IMR-90 (cell line): Measurements from ENCODE around the gene TMEM253. TPM values are rescaled to one million over a fixed set of nuclear protein-coding genes. Genes with fewer than 3 reads are reported as not detected.

ENCODE experiments used
- ATAC-seq: fragments of 200-7000 bp; cut with Tn5 transposase; 2 replicates; pipeline ENCODE4 v1.9.1; 2020; ENCODE audit warnings: low read depth, mild to moderate bottlenecking, moderate library complexity
- BruUV-seq: library from RNA; stranded (reverse); fragments of 400-500 nt; replicated peaks from 2 replicates; lab custom pipeline; 2021; lab: Mats Ljungman, UMichigan
- CTCF ChIA-PET: fragments of 300-600 bp; formaldehyde crosslinking; extraction: SDS; loops from one replicate; lab custom pipeline; 2021; ENCODE audit warnings: antibody characterized with exemption; lab: Yijun Ruan, JAX
- POLR2A ChIA-PET: fragments of 300-600 bp; sonication (Branson Sonifier 250); formaldehyde crosslinking; loops from one replicate; lab custom pipeline; 2022; ENCODE audit warnings: antibody characterized with exemption; ENCODE audit not compliant: unreplicated experiment; lab: Charles Lee
- DNase-seq: peaks from one replicate; pipeline ENCODE4 v3.0.0; 2013
- H2AFZ ChIP-seq: replicated peaks from 2 replicates; pipeline ENCODE3; 2013; ENCODE audit warnings: low read length, mild to moderate bottlenecking; ENCODE audit not compliant: poor library complexity
- H2AK5ac ChIP-seq: 2 replicates; pipeline ENCODE4 v1.6.1; 2013; ENCODE audit warnings: low read depth, low read length, inconsistent platforms
- H2AK9ac ChIP-seq: replicated peaks from 2 replicates; pipeline ENCODE3; 2013; ENCODE audit warnings: mild to moderate bottlenecking, low read depth, low read length, moderate library complexity; ENCODE audit not compliant: poor library complexity
- H2BK120ac ChIP-seq: 2 replicates; pipeline ENCODE4 v1.6.1; 2013; ENCODE audit warnings: low read depth, low read length, inconsistent platforms
- H2BK15ac ChIP-seq: 3 replicates; pipeline ENCODE4 v1.6.1; 2013; ENCODE audit warnings: low read depth, low read length, inconsistent platforms
- H2BK20ac ChIP-seq: 2 replicates; pipeline ENCODE4 v1.6.1; 2013; ENCODE audit warnings: low read depth, mild to moderate bottlenecking, inconsistent platforms, low read length, moderate library complexity
- H2BK5ac ChIP-seq: 2 replicates; pipeline ENCODE4 v1.6.1; 2013; ENCODE audit warnings: mild to moderate bottlenecking, low read depth, low read length, inconsistent platforms; ENCODE audit not compliant: poor library complexity, severe bottlenecking
- H3K14ac ChIP-seq: replicated peaks from 2 replicates; pipeline ENCODE4 v1.6.1; 2013; ENCODE audit warnings: low read depth, low read length, inconsistent platforms
- H3K18ac ChIP-seq: 2 replicates; pipeline ENCODE4 v1.6.1; 2013; ENCODE audit warnings: low read depth, low read length, control low read depth
- H3K23ac ChIP-seq: 2 replicates; pipeline ENCODE4 v1.6.1; 2013; ENCODE audit warnings: low read depth, low read length, inconsistent platforms
- H3K27ac ChIP-seq: 2 replicates; pipeline ENCODE4 v1.5.1; 2013; ENCODE audit warnings: mild to moderate bottlenecking, control low read depth, low read length; ENCODE audit not compliant: insufficient read depth
- H3K27me3 ChIP-seq: 2 replicates; pipeline ENCODE4 v1.6.1; 2013; ENCODE audit warnings: low read length; ENCODE audit not compliant: control insufficient read depth, insufficient read depth
- H3K36me3 ChIP-seq: 2 replicates; pipeline ENCODE4 v1.6.1; 2013; ENCODE audit warnings: low read length, mixed read lengths; ENCODE audit not compliant: control insufficient read depth, insufficient read depth
- H3K4ac ChIP-seq: 2 replicates; pipeline ENCODE4 v1.6.1; 2013; ENCODE audit warnings: low read depth, low read length, inconsistent platforms
- H3K4me1 ChIP-seq: 2 replicates; pipeline ENCODE4 v1.6.1; 2013; ENCODE audit warnings: low read length, mixed read lengths; ENCODE audit not compliant: control insufficient read depth, insufficient read depth
- H3K4me2 ChIP-seq: 2 replicates; pipeline ENCODE4 v1.6.1; 2013; ENCODE audit warnings: low read depth, mild to moderate bottlenecking, control low read depth, low read length, moderate library complexity
- H3K4me3 ChIP-seq: 2 replicates; pipeline ENCODE4 v1.5.1; 2013; ENCODE audit warnings: low read depth, mild to moderate bottlenecking, control low read depth, low read length, moderate library complexity; ENCODE audit not compliant: insufficient read depth
- H3K56ac ChIP-seq: 2 replicates; pipeline ENCODE4 v1.6.1; 2013; ENCODE audit warnings: low read length, inconsistent platforms; ENCODE audit not compliant: insufficient read depth; ENCODE audit errors: extremely low read depth
- H3K79me1 ChIP-seq, 2 experiments: 2 replicates each; pipeline ENCODE4 v1.6.1; 2013; ENCODE audit warnings: low read length in 2 of 2, inconsistent platforms in 1 of 2, low read depth in 1 of 2
- H3K9ac ChIP-seq: 2 replicates; pipeline ENCODE4 v1.6.1; 2013; ENCODE audit warnings: low read depth, low read length, control low read depth
- H3K9me1 ChIP-seq: 2 replicates; pipeline ENCODE4 v1.6.1; 2013; ENCODE audit warnings: low read length, inconsistent platforms; ENCODE audit not compliant: insufficient read depth
- H3K9me3 ChIP-seq: 2 replicates; pipeline ENCODE4 v1.6.1; 2013; ENCODE audit warnings: low read length; ENCODE audit not compliant: control insufficient read depth, insufficient read depth
- H4K20me1 ChIP-seq: 2 replicates; pipeline ENCODE4 v1.6.1; 2013; ENCODE audit warnings: low read length, inconsistent platforms; ENCODE audit not compliant: insufficient read depth
- H4K5ac ChIP-seq: 2 replicates; pipeline ENCODE4 v1.6.1; 2013; ENCODE audit warnings: mild to moderate bottlenecking, low read depth, low read length, control low read depth
- H4K8ac ChIP-seq, 2 experiments: 2 replicates each; pipeline ENCODE4 v1.6.1; 2013; ENCODE audit warnings: low read depth in 2 of 2, low read length in 2 of 2, control low read depth in 1 of 2, inconsistent platforms in 1 of 2
- H4K91ac ChIP-seq: 2 replicates; pipeline ENCODE4 v1.6.1; 2013; ENCODE audit warnings: low read depth, low read length, inconsistent platforms; ENCODE audit not compliant: insufficient read depth
- BHLHE40 ChIP-seq: fragments of 150-350 bp; IDR thresholded peaks from 2 replicates; pipeline ENCODE4 v1.6.1; 2016; ENCODE audit warnings: mild to moderate bottlenecking, low read depth, low read length
- CHD1 ChIP-seq: IDR thresholded peaks from 2 replicates; pipeline ENCODE4 v1.6.1; 2012; ENCODE audit warnings: low read depth, low read length, improper control_type of control experiment
- FOS ChIP-seq: fragments of 150-350 bp; IDR thresholded peaks from 2 replicates; pipeline ENCODE4 v1.6.1; 2016; ENCODE audit warnings: low read depth, low read length
- MAFK ChIP-seq: IDR thresholded peaks from 2 replicates; pipeline ENCODE4 v1.6.1; 2012; ENCODE audit warnings: low read depth, low read length, improper control_type of control experiment
- MAZ ChIP-seq: IDR thresholded peaks from 2 replicates; pipeline ENCODE4 v1.6.1; 2012; ENCODE audit warnings: low read depth, mild to moderate bottlenecking, low read length, improper control_type of control experiment, moderate library complexity, borderline replicate concordance
- MXI1 ChIP-seq: IDR thresholded peaks from 2 replicates; pipeline ENCODE4 v1.6.1; 2012; ENCODE audit warnings: low read depth, mild to moderate bottlenecking, low read length, moderate library complexity, borderline replicate concordance
- NFE2L2 ChIP-seq: fragments of 150-350 bp; IDR thresholded peaks from 2 replicates; pipeline ENCODE4 v1.6.1; 2016; ENCODE audit warnings: low read depth, mild to moderate bottlenecking, low read length
- POLR2A ChIP-seq: IDR thresholded peaks from 2 replicates; pipeline ENCODE4 v1.6.1; 2012; ENCODE audit warnings: mild to moderate bottlenecking, low read depth, low read length
- RAD21 ChIP-seq: IDR thresholded peaks from 2 replicates; pipeline ENCODE4 v1.6.1; 2012; ENCODE audit warnings: low read length, improper control_type of control experiment
- RCOR1 ChIP-seq: IDR thresholded peaks from 2 replicates; pipeline ENCODE4 v1.6.1; 2012; ENCODE audit warnings: mild to moderate bottlenecking, low read length, improper control_type of control experiment; ENCODE audit not compliant: insufficient replicate concordance
- SMC3 ChIP-seq: fragments of 150-350 bp; IDR thresholded peaks from 2 replicates; pipeline ENCODE4 v1.6.1; 2016; ENCODE audit warnings: low read depth, mild to moderate bottlenecking, antibody characterized with exemption, low read length, moderate library complexity
- WGBS, 2 experiments: methylation state at CpG; one replicate each; pipeline versions ENCODE4 v1.1.5 to v1.1.7; 2013; ENCODE audit warnings: missing lambda C conversion rate in 2 of 2; ENCODE audit not compliant: insufficient read length in 1 of 2; ENCODE audit errors: extremely low coverage in 2 of 2; 5-methylcytosine and 5-hydroxymethylcytosine counted together
- dilution Hi-C: fragments of 300-500 bp; cut with HindIII; formaldehyde crosslinking; loops from one replicate; pipeline ENCODE4 v1.14.3; 2018; ENCODE audit warnings: low sequenced_read_pairs; ENCODE audit not compliant: unreplicated experiment
- in situ Hi-C: fragments of 300-500 bp; cut with MboI; formaldehyde crosslinking; loops from 3 replicates; pipeline ENCODE4 v1.14.3; 2019; ENCODE audit warnings: low sequenced_read_pairs, inconsistent platforms, mixed read lengths
- intact Hi-C: fragments of 100-400 bp; cut with micrococcal nuclease; formaldehyde crosslinking; loops from 2 replicates; pipeline ENCODE4 v1.10.0; 2022
- polyA plus RNA-seq, 3 experiments: library from polyadenylated mRNA; depleted of rRNA; stranded (reverse); fragments of >200 nt; gene quantifications; 2 replicates each; pipeline ENCODE4 v1.2.3, GENCODE V29; 2012; ENCODE audit warnings: low replicate concordance in 1 of 3
- total RNA-seq: library from RNA; depleted of rRNA; stranded (reverse); fragments of >200 nt; gene quantifications from 2 replicates; pipeline ENCODE4 v1.2.3, GENCODE V29; 2012
- TF ChIP-seq, protein P1 (sequence below): conservative IDR thresholded peaks from 2 replicates; pipeline ENCODE4 v1.5.1; 2012; ENCODE audit warnings: mild to moderate bottlenecking, low read depth, low read length, improper control_type of control experiment
- TF ChIP-seq, protein P2 (sequence below): fragments of 150-350 bp; IDR thresholded peaks from 2 replicates; pipeline ENCODE4 v1.6.1; 2017; ENCODE audit warnings: mild to moderate bottlenecking, antibody characterized with exemption, low read length, low read depth
- TF ChIP-seq, protein P3 (sequence below): fragments of 150-350 bp; IDR thresholded peaks from 2 replicates; pipeline ENCODE4 v1.6.1; 2016; ENCODE audit warnings: low read depth, mild to moderate bottlenecking, low read length, moderate library complexity, borderline replicate concordance

The TMEM253 gene
- total and polyA plus RNA-seq, 2 of the 4 experiments (the other 2 are of a cell fraction) = 0.07 TPM; not detected in 1

DNA sequence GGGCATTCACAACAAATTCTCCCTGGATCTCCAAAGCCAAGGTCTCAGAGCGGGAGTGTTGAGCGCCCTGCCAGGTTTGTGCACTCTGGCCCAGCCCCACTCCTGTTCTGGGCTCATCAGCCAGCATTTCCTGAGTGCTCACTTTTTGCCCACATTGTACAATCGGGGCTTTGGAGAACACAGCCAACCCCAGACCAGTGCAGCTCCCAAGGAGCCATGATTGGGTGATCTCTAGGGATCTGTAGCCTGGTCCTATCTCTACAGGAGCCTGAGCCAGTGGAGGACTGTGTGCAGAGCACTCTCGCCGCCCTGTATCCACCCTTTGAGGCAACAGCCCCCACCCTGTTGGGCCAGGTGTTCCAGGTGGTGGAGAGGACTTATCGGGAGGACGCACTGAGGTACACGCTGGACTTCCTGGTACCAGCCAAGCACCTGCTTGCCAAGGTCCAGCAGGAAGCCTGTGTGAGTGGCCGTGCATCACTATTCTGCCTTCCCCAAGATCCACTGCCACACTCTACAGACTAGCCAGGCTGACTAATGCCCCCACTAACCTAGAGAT, 28.0 kb upstream of the TMEM253 start:
- in situ Hi-C loops (no loop called here), intact Hi-C loops (no loop called here), dilution Hi-C loops (no loop called here)
- peaks cover 22% of the 10 kb centered on the region for H3K4me1 ChIP-seq
- ATAC-seq (no peak), DNase-seq (no peak)
- H3K27me3 ChIP-seq = no peaks in the 10 kb centered on the region
- H3K79me1 ChIP-seq = peaks cover 29 to 61% of the 10 kb centered on the region in 2 experiments
- peaks cover 10% of the 10 kb centered on the region for H3K9me1 ChIP-seq
- no peaks in the 10 kb centered on the region for H3K9me3 ChIP-seq
- 0 out of 3 replicates have a peak overlapping the region, but pooled peaks have one; percentile 40 for H2BK15ac ChIP-seq
- no peak overlapping the region for H4K5ac ChIP-seq
- H2BK20ac ChIP-seq = no peak overlapping the region
- H3K36me3 ChIP-seq = peaks cover 47% of the 10 kb centered on the region
- no peak overlapping the region for H3K18ac ChIP-seq
- peak overlapping the region; percentile 97 for H2BK5ac ChIP-seq
- peak overlapping the region; percentile 82; the same call in 1 of the 2 replicates for H3K23ac ChIP-seq
- peaks cover 10% of the 10 kb centered on the region for H4K20me1 ChIP-seq
- peak overlapping the region; percentile 96; the same call in 1 of the 2 replicates for H3K27ac ChIP-seq
- WGBS, 2 experiments = 83% methylated on average over 3 of the region's 9 CpGs; no CpG with 5 or more reads in 1 of the 2 experiments
- H3K56ac ChIP-seq = no peak overlapping the region
- TF ChIP-seq FOS = no peak
- TF ChIP-seq, protein P1, sequence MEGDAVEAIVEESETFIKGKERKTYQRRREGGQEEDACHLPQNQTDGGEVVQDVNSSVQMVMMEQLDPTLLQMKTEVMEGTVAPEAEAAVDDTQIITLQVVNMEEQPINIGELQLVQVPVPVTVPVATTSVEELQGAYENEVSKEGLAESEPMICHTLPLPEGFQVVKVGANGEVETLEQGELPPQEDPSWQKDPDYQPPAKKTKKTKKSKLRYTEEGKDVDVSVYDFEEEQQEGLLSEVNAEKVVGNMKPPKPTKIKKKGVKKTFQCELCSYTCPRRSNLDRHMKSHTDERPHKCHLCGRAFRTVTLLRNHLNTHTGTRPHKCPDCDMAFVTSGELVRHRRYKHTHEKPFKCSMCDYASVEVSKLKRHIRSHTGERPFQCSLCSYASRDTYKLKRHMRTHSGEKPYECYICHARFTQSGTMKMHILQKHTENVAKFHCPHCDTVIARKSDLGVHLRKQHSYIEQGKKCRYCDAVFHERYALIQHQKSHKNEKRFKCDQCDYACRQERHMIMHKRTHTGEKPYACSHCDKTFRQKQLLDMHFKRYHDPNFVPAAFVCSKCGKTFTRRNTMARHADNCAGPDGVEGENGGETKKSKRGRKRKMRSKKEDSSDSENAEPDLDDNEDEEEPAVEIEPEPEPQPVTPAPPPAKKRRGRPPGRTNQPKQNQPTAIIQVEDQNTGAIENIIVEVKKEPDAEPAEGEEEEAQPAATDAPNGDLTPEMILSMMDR = no peak
- TF ChIP-seq RCOR1 = no peak
- no peak for TF ChIP-seq MAFK
- TF ChIP-seq MAZ = no peak
- no peak for TF ChIP-seq BHLHE40
- TF ChIP-seq SMC3 = no peak
- TF ChIP-seq, protein P2, sequence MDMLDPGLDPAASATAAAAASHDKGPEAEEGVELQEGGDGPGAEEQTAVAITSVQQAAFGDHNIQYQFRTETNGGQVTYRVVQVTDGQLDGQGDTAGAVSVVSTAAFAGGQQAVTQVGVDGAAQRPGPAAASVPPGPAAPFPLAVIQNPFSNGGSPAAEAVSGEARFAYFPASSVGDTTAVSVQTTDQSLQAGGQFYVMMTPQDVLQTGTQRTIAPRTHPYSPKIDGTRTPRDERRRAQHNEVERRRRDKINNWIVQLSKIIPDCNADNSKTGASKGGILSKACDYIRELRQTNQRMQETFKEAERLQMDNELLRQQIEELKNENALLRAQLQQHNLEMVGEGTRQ = no peak
- TF ChIP-seq, protein P3, sequence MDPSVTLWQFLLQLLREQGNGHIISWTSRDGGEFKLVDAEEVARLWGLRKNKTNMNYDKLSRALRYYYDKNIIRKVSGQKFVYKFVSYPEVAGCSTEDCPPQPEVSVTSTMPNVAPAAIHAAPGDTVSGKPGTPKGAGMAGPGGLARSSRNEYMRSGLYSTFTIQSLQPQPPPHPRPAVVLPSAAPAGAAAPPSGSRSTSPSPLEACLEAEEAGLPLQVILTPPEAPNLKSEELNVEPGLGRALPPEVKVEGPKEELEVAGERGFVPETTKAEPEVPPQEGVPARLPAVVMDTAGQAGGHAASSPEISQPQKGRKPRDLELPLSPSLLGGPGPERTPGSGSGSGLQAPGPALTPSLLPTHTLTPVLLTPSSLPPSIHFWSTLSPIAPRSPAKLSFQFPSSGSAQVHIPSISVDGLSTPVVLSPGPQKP = no peak
- no peak for TF ChIP-seq CHD1
- TF ChIP-seq MXI1 = no peak
- TF ChIP-seq RAD21 = no peak
- no peak for TF ChIP-seq POLR2A
- no peak for TF ChIP-seq NFE2L2
- ChIA-PET CTCF (interaction anchor here (1.3 to 2.8 kb wide), 4 partner anchors 10 to 58 kb away, joined by 3 to 18 read pairs (median 6); no protein-coding TSS in a partner anchor), POLR2A (interaction anchor here (0.5 kb wide), 1 partner anchor 16 kb away, joined by 3 read pairs; no protein-coding TSS in a partner anchor)
- BruUV-seq = no TSS peak
- H2AFZ ChIP-seq = no peak overlapping the region
- H3K9ac ChIP-seq = no peak overlapping the region; the same call in 1 of the 2 replicates
- H3K14ac ChIP-seq = 0 out of 2 replicates have a peak overlapping the region, but pooled peaks have one; percentile 64
- peak overlapping the region; percentile 73 for H2AK9ac ChIP-seq
- peak overlapping the region; percentile 81; the same call in 1 of the 2 replicates for H3K4ac ChIP-seq
- no peak overlapping the region for H4K91ac ChIP-seq
- H3K4me2 ChIP-seq = no peak overlapping the region
- no peak overlapping the region for H4K8ac ChIP-seq
- peak overlapping the region; percentile 63 for H2AK5ac ChIP-seq
- no peak overlapping the region; the same call in 1 of the 2 replicates for H2BK120ac ChIP-seq
- H3K4me3 ChIP-seq = no peak overlapping the region
